Measurements from ENCODE around the gene ZBTB7A.
A peak's percentile ranks its signal among the peaks of the same experiment; 100 is the strongest.

ZBTB7A gene

DNA sequence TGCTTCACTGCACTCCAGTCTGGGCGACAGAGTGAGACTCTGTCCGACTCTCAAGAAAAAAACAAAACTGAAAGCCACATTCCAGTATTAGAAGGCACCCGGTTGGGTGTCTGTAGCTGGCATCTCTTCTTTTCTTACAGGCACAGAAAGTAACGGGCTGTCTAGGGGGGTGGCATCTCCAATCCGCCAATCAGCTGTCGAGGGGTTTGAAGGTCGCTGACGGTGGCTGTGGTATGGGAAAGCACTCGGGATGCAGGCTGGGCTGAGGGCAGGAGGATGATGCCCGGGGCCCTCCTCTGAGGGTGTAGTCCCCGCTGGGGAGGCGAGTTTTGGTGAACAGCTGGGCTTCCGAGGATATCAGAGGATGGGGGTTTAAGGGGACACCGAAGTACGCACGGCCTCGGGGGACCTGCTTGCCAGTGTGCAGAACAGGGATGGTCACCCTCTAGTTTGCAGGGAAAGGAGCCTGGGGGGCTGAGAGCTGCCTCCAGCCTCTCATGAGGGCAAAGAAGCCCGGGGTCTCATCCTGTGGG, 27.0 kb upstream of the ZBTB7A start:
- DNase-seq: no peak

GRCh38 chr19:4090356-4091220, 23.9 kb upstream of the ZBTB7A start:
- DNase-seq: no peak

DNA sequence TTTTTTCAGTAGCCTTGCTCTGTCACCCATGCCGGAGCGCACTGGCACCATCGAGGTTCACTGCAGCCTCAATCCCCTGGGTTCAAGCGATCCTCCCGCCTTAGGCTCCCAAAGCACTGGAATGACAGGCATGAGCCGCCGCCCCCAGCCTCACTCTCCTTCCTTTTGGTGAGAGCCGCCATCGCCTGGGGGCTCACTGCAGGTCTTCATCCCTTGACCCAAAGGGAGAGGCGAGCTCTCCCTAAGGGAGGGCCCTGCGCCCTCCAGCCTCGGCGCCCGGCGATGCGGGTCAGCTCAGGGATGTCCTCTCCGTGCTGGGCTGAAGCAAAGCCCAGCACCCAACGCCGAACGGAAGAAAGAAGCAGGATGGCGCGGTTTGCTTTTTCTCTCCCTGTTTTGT, 23.2 kb upstream of the ZBTB7A start:
- DNase-seq: no peak

DNA sequence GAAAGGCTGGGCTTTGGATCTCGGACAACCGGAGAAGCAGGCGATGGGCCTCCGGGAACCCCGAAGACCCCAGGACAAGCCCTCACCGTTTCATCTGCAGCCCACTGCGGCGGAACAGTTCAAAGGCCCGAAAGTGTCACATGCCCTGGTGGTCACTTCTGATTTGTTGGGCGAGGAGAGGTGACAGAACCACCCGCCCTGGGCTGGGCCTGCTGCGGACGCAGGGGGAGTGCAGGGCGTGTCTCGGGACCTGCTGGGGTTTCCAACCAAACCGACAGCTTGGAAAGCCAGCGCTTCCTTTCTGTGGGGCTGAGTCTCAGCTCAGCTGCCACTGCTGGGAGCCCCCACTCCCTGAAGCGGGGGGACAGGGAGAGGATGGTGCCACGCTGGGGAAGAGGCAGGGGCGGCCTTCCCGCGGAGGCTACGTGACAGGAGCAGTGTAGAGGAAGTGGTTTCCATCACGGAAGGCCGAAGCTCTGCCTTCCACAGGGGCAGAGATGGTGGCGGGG, 22.8 kb upstream of the ZBTB7A start:
- no peak for DNase-seq

GRCh38 chr19:4088975-4089374, 22.3 kb upstream of the ZBTB7A start:
- no peak for DNase-seq

GRCh38 chr19:4087787-4088679, 21.3 kb upstream of the ZBTB7A start:
- DNase-seq: no peak

DNA sequence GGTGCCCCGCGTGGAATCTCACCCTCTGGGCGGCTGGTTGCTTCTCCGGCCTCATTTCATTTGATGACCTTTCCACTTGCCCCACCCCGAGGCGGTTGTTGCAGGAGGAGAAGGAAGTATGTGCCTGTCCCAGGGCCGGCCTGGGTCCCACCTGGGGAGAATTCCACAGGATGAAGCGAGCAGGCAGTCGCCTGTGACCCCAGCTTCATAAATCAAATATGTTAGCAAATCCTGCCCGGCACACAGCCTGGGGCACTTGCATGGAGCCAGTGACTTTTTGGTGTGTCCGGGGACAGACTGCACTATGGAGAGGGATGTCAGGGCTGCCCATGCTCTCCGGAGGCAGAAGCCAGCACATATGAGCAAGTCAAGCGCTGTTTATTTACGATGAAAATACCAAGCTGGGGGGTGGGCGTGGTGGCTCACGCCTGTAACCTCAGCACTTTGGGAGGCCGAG, 19.7 kb upstream of the ZBTB7A start:
- no peak for DNase-seq

GRCh38 chr19:4084547-4084877, 17.8 kb upstream of the ZBTB7A start:
- no peak for DNase-seq

- DNase-seq: no peak
These were observed 17.2 kb upstream of the ZBTB7A start for GRCh38 chr19:4083677-4084546.

DNA sequence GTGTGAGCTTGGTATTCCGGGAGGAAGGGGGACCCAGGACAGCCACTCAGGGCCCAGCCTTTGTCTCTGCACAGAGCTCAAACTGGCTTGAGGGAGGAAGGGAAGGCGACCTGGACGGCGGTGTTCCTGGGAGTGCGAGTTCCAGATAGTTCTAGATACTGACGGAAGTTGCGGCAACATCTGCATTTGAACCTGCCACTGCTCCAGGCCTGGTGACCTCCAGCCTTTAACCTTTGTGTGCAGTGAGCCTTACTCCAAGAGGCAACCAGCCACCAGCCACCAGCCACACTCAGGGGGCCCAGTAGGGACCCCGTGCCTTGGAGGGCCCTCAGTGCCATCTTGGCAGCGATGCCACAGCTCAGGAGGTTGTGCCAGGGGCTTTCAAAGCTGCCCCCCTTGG, 15.5 kb upstream of the ZBTB7A start:
- DNase-seq: no peak

DNA sequence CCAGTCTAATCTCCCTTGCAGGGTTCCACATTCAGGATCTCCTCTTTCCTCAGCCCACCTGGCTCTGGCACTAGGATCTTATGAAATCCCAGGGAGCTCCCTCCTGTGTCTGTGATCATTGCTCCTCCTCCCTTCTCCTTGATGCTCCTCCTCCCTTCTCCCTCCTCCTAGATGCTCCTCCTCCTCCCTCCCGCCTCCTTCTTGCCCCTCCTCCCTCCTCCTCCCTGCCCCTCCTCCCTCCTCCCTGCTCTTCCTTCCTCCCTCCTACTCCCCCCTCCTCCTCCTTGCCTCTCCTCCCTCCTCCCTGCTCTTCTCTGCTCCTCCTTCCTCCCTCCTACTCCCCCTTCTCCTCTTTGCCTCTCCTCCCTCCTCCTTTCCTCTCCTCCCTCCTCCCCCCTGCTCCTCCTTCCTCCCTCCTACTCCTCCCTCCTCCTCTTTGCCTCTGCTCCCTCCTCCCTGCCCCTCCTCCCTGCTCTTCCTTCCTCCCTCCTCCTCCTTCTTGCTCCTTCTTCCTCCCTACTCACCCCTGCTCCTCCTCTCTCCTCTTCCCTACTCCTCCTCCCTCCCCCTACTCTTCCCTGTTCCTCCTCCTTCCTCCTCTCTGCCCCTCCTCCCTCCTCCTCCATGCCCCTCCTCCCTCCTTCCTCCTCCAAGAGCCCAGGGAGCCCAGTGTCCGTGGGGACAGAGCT, 14.9 kb upstream of the ZBTB7A start:
- no peak for DNase-seq

DNA sequence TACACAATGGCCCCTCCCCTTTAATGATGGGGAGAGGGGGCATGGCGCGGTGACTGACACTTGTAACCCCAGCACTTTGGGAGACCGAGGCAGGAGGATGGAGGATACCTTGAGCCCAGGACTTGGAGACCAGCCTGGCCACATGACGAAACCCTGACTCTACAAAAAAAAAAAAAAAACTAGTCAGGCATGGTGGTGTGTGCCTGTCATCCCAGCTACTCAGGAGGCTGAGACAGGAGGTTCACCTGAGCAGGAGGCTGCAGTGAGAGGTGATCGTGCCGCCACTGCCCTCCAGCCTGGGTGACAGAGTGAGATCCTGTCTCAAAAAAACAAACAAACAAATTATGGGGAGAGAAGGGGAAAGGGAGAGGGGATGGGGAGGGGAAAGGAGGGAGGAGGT, 13.8 kb upstream of the ZBTB7A start:
- no peak for DNase-seq

DNA sequence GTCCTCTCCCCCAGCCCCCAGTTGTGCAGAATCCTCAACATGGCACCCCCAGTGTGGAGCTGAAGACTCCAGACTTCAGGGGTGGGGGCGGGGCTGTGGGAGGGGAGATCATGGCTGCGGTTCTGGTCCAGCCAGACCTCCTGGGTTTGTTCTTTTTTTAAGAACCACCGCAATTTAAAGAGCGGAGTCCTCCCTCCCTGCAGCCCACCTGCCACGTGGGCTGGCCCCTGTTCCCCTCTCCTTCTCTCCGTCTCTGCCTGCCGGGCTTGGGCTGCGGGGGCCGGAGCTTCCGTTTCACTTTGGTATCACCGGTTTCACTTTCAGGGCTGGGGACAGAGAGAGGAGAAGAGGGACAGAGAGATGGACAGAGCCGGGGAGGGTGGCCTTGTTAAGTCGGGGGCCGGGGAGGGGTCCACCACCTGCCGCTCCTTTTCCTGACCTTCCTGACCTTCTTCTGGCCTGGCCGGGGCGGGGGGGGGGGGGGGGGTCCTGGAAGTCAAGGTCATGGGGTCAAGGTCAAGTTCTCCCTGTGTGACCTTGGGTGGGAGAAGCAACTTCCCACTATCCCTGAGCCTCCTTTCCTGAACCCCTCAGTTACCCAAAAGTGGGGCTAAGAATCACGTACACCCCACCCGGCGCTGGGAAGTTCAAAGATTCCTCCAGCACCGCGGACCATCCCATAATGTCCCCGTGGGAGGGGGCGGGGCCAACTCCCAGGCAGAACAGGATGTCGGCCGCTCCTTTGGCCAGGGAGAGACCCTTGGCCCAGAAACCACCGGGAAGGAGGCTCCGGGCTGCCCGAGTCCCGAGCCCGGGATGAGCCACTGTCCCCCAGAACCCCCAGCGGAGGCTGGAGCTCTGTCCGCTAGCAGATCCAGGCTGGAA, 11.3 kb upstream of the ZBTB7A start:
- peak; percentile 52 for DNase-seq

DNA sequence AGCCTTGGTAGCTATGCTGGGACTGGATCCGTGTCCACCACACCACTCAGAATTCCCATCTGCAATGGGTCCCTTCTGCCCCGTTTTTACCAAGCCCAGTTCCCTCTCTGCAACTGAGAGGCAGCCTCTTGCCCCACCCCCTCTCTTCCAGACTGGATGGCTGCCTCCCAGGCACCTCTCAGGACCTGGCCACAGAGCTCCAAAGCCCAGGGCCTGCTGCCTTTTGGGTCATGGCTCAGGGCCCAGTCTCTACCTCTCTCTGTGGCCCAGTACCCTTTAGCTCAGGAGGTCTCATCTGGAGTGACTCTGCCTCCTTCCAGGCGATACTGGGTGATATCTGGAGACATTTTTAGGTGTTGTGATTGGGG, 10.3 kb upstream of the ZBTB7A start:
- DNase-seq: no peak

- no peak for DNase-seq
These were observed 8.7 kb upstream of the ZBTB7A start for GRCh38 chr19:4075373-4075772.

DNA sequence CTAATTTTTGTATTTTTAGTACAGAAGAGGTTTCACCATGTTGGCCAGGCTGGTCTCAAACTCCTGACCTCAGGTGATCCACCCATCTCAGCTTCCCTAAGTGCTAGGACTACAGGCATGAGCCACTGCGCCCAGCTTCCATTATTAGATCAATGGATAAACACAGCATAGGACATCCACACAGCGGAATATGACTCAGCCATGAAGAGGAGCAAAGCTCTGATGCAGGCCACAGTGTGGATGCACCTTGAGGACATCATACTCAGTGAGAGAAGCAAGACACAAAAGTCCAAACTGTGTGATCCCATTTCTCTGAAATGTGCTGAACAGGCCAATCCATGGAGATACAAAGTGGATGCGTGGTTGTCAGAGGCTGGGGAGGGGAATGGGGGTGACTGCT, 4.9 kb upstream of the ZBTB7A start:
- DNase-seq: no peak

DNA sequence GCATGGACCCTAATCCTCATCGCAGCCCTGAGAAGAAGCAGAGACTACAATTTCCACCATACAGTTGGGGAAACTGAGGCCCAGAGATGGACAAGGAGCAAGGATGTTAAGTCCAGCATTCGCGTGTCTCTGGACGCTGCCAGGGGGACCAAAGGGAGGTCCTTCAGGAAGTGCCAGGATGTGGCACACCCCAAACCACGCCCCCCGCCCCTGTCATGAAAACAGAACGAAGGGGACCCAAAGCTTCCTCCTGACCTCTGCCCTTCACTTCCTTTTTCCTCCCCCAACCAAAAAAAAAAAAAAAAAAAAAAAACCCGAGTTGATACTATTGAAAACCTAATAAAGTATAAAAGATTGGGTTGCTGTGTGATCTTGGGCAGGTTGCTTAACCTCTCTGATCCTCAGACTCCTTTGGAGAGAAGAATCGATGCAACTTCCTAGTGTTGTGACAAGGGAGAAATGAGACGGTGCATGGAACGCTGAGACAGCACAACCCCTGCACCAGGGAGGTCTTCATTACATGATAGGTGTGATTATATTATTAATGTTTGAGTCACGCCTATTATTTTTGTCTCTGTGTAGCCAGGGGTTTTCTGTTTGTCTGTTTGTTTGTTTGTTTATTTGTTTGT, 2.7 kb upstream of the ZBTB7A start:
- no peak for DNase-seq

GRCh38 chr19:4068047-4068966, 1.6 kb upstream of the ZBTB7A start:
- DNase-seq: peak; percentile 42

GRCh38 chr19:4067396-4068046, 822 bp upstream of the ZBTB7A start:
- DNase-seq: peak; percentile 64
